ENCODE measurements around the gene FAM168A. TPM values are rescaled to one million over a fixed set of nuclear protein-coding genes. Genes with fewer than 3 reads are reported as not detected.

Gene FAM168A
- total RNA-seq, 1 experiment from 2014 or later, result 30.4 TPM

- DNase-seq, result no peak
- CTCF ChIA-PET, result interaction anchor here (0.5 kb wide), 1 partner anchor 357 kb away, joined by 5 read pairs; no protein-coding TSS in a partner anchor
- BruUV-seq (replicated peaks), result no TSS peak
- no peaks in the 10 kb centered on the region for H3K27me3 Mint-ChIP-seq (ENCODE audit: unreplicated experiment)
- intact Hi-C loops (cut with micrococcal nuclease; ENCODE audit: unreplicated experiment), result no loop called here
- no peak overlapping the region for H3K4me3 Mint-ChIP-seq (ENCODE audit: low read depth, unreplicated experiment)
- peaks cover 4% of the 10 kb centered on the region for H3K36me3 Mint-ChIP-seq (ENCODE audit: insufficient read depth, unreplicated experiment)
- H3K27ac Mint-ChIP-seq (ENCODE audit: unreplicated experiment), result no peak overlapping the region
- H3K9me3 Mint-ChIP-seq (ENCODE audit: low read depth, unreplicated experiment), result no peaks in the 10 kb centered on the region
- H3K4me1 Mint-ChIP-seq (ENCODE audit: low read depth, unreplicated experiment), result peaks cover 41% of the 10 kb centered on the region
- no peak for TF ChIP-seq CTCF (IDR thresholded peaks at IDR 0.05; ENCODE audit: unreplicated experiment)
These were observed 210.2 kb downstream of the FAM168A start for GRCh38 chr11:73387594-73388264.

- Mint-ChIP-seq H3K4me1 (ENCODE audit: low read depth, unreplicated experiment) (peaks cover 41% of the 10 kb centered on the region), H3K27me3 (ENCODE audit: unreplicated experiment) (no peaks in the 10 kb centered on the region), H3K36me3 (ENCODE audit: insufficient read depth, unreplicated experiment) (peaks cover 4% of the 10 kb centered on the region), H3K9me3 (ENCODE audit: low read depth, unreplicated experiment) (no peaks in the 10 kb centered on the region), H3K4me3 (ENCODE audit: low read depth, unreplicated experiment) (no peak overlapping the region), H3K27ac (ENCODE audit: unreplicated experiment) (no peak overlapping the region)
- intact Hi-C loops (cut with micrococcal nuclease; ENCODE audit: unreplicated experiment), result no loop called here
- no TSS peak for BruUV-seq (replicated peaks)
- TF ChIP-seq CTCF (IDR thresholded peaks at IDR 0.05; ENCODE audit: unreplicated experiment), result no peak
- CTCF ChIA-PET, result no interaction called here
- DNase-seq, result no peak
These were observed 211.4 kb downstream of the FAM168A start for GRCh38 chr11:73386546-73386945.

GRCh38 chr11:73386016-73386415, 211.9 kb downstream of the FAM168A start:
- no peaks in the 10 kb centered on the region for H3K27me3 Mint-ChIP-seq (ENCODE audit: unreplicated experiment)
- H3K9me3 Mint-ChIP-seq (ENCODE audit: low read depth, unreplicated experiment), result no peaks in the 10 kb centered on the region
- BruUV-seq (replicated peaks), result no TSS peak
- H3K27ac Mint-ChIP-seq (ENCODE audit: unreplicated experiment), result no peak overlapping the region
- DNase-seq, result no peak
- H3K4me3 Mint-ChIP-seq (ENCODE audit: low read depth, unreplicated experiment), result no peak overlapping the region
- TF ChIP-seq CTCF (IDR thresholded peaks at IDR 0.05; ENCODE audit: unreplicated experiment), result no peak
- CTCF ChIA-PET, result no interaction called here
- intact Hi-C loops (cut with micrococcal nuclease; ENCODE audit: unreplicated experiment), result no loop called here
- peaks cover 7% of the 10 kb centered on the region for H3K36me3 Mint-ChIP-seq (ENCODE audit: insufficient read depth, unreplicated experiment)
- peaks cover 41% of the 10 kb centered on the region for H3K4me1 Mint-ChIP-seq (ENCODE audit: low read depth, unreplicated experiment)

- H3K4me3 Mint-ChIP-seq (ENCODE audit: low read depth, unreplicated experiment), result no peak overlapping the region
- H3K27me3 Mint-ChIP-seq (ENCODE audit: unreplicated experiment), result no peaks in the 10 kb centered on the region
- intact Hi-C loops (cut with micrococcal nuclease; ENCODE audit: unreplicated experiment), result no loop called here
- CTCF ChIA-PET, result interaction anchor here (0.7 kb wide), 1 partner anchor 19 kb away, joined by 3 read pairs; no protein-coding TSS in a partner anchor
- no peak overlapping the region for H3K27ac Mint-ChIP-seq (ENCODE audit: unreplicated experiment)
- no peak for TF ChIP-seq CTCF (IDR thresholded peaks at IDR 0.05; ENCODE audit: unreplicated experiment)
- no peaks in the 10 kb centered on the region for H3K9me3 Mint-ChIP-seq (ENCODE audit: low read depth, unreplicated experiment)
- DNase-seq, result no peak
- H3K4me1 Mint-ChIP-seq (ENCODE audit: low read depth, unreplicated experiment), result peaks cover 36% of the 10 kb centered on the region
- BruUV-seq (replicated peaks), result no TSS peak
- peaks cover 9% of the 10 kb centered on the region for H3K36me3 Mint-ChIP-seq (ENCODE audit: insufficient read depth, unreplicated experiment)
These were observed 212.8 kb downstream of the FAM168A start for GRCh38 chr11:73384872-73385689.

Data from Calu3 (cell line).